B cell (primary cell): ENCODE measurements around the gene EVA1A. TPM values are rescaled to one million over a fixed set of nuclear protein-coding genes. Genes with fewer than 3 reads are reported as not detected.

ENCODE experiments used
- ATAC-seq: fragments of 200-7000 bp; cut with Tn5 transposase; one replicate; pipeline ENCODE4 v1.10.0; 2021; ENCODE audit warnings: low read depth, mild to moderate bottlenecking, moderate number of reproducible peaks, moderate library complexity
- CTCF ChIA-PET: fragments of 350-600 bp; sonication (Branson Sonifier 250); formaldehyde crosslinking; loops from one replicate; lab custom pipeline; 2021; ENCODE audit warnings: antibody characterized with exemption, inconsistent platforms; lab: Charles Lee
- POLR2A ChIA-PET: fragments of 350-600 bp; sonication (Branson Sonifier 250); formaldehyde crosslinking; loops from one replicate; lab custom pipeline; 2021; ENCODE audit warnings: antibody characterized with exemption; lab: Charles Lee
- DNase-seq: peaks from one replicate; pipeline ENCODE4 v3.0.0; 2013
- H2AFZ ChIP-seq: 2 replicates; pipeline ENCODE4 v1.6.1; 2012; ENCODE audit warnings: mild to moderate bottlenecking, low read depth, low read length; ENCODE audit not compliant: insufficient read depth, poor library complexity, severe bottlenecking
- H3K27ac ChIP-seq, 2 donors: 1 replicate in 1 of 2; 2 replicates in 1 of 2; pipeline ENCODE4 v1.5.1; 2012 to 2013; ENCODE audit warnings: low read length in 2 of 2, mild to moderate bottlenecking in 2 of 2, moderate library complexity in 1 of 2
- H3K27me3 ChIP-seq, 4 experiments: fragments of 200-600 bp in 1 of 4; sonication (generic) in 1 of 4; replicated peaks in 1 of 4; 1 replicate in 2 of 4; 2 replicates in 2 of 4; pipeline versions ENCODE4 v1.6.1 to v1.7.0; 2013 to 2016; ENCODE audit warnings: low read length in 3 of 4, mild to moderate bottlenecking in 2 of 4, mixed read lengths in 1 of 4, moderate library complexity in 1 of 4; ENCODE audit not compliant: insufficient read depth in 4 of 4, control insufficient read depth in 3 of 4; ENCODE audit errors: control extremely low read depth in 1 of 4
- H3K36me3 ChIP-seq, 2 experiments: replicated peaks in 1 of 2; 1 replicate in 1 of 2; 2 replicates in 1 of 2; pipeline versions ENCODE4 v1.6.1 to v1.7.1; 2013; ENCODE audit warnings: low read length in 1 of 2; ENCODE audit not compliant: insufficient read depth in 2 of 2, control insufficient read depth in 1 of 2; ENCODE audit errors: control extremely low read depth in 1 of 2, extremely low read depth in 1 of 2
- H3K4me1 ChIP-seq, 2 donors: fragments of 200-600 bp in 1 of 2; sonication (generic) in 1 of 2; 1 replicate in 1 of 2; 2 replicates in 1 of 2; pipeline versions ENCODE4 v1.5.1 to v1.6.1; 2013 to 2017; ENCODE audit warnings: low read length in 2 of 2; ENCODE audit not compliant: control insufficient read depth in 2 of 2, insufficient read depth in 2 of 2
- H3K4me2 ChIP-seq: replicated peaks from 2 replicates; pipeline ENCODE3; 2012; ENCODE audit warnings: mild to moderate bottlenecking, low read depth, low read length; ENCODE audit not compliant: poor library complexity, severe bottlenecking
- H3K4me3 ChIP-seq, 5 experiments: fragments of 200-600 bp in 1 of 5; sonication (generic) in 1 of 5; 1 replicate in 3 of 5; 2 replicates in 2 of 5; pipeline versions ENCODE4 v1.5.1 to v1.7.0; 2011 to 2016; ENCODE audit warnings: low read length in 4 of 5, mild to moderate bottlenecking in 4 of 5, low read depth in 2 of 5, control low read depth in 1 of 5, moderate library complexity in 1 of 5; ENCODE audit not compliant: insufficient read depth in 1 of 5; ENCODE audit errors: control extremely low read depth in 1 of 5, extremely low read depth in 1 of 5
- H3K79me2 ChIP-seq: fragments of 200-600 bp; sonication (generic); one replicate; pipeline ENCODE4 v1.6.0; 2016; ENCODE audit warnings: low read length; ENCODE audit not compliant: control insufficient read depth, insufficient read depth
- H3K9ac ChIP-seq: fragments of 200-600 bp; sonication (generic); 2 replicates; pipeline ENCODE4 v1.6.1; 2017; ENCODE audit warnings: mild to moderate bottlenecking, low read length, moderate library complexity
- H3K9me3 ChIP-seq, 3 donors: one replicate each; pipeline versions ENCODE4 v1.6.1 to v1.7.1; 2013; ENCODE audit warnings: low read length in 2 of 3; ENCODE audit not compliant: control insufficient read depth in 2 of 3, insufficient read depth in 1 of 3; ENCODE audit errors: control extremely low read depth in 1 of 3
- H4K20me1 ChIP-seq: 2 replicates; pipeline ENCODE4 v1.6.0; 2012; ENCODE audit warnings: mild to moderate bottlenecking, low read length; ENCODE audit not compliant: insufficient read depth, control insufficient read depth, poor library complexity, severe bottlenecking
- H3K27ac Mint-ChIP-seq: one replicate; pipeline ENCODE4 v1.8.0; 2021; ENCODE audit warnings: mixed read lengths
- H3K27me3 Mint-ChIP-seq: one replicate; pipeline ENCODE4 v1.8.0; 2021; ENCODE audit warnings: mixed read lengths
- H3K4me1 Mint-ChIP-seq: one replicate; pipeline ENCODE4 v1.8.0; 2021; ENCODE audit warnings: mixed read lengths
- H3K4me3 Mint-ChIP-seq: one replicate; pipeline ENCODE4 v1.8.0; 2021; ENCODE audit warnings: mixed read lengths
- H3K9me3 Mint-ChIP-seq: one replicate; pipeline ENCODE4 v1.8.0; 2022; ENCODE audit warnings: mixed read lengths; ENCODE audit not compliant: insufficient read depth
- EZH2 ChIP-seq: IDR thresholded peaks from 2 replicates; pipeline ENCODE4 v1.6.1; 2012; ENCODE audit warnings: borderline replicate concordance, low read depth, mild to moderate bottlenecking, moderate library complexity, low read length; ENCODE audit not compliant: insufficient read depth, poor library complexity, severe bottlenecking
- WGBS: methylation state at CpG from one replicate; pipeline ENCODE4 v1.1.5; 2013; ENCODE audit warnings: missing lambda C conversion rate; ENCODE audit not compliant: insufficient coverage; 5-methylcytosine and 5-hydroxymethylcytosine counted together
- intact Hi-C: fragments of 100-400 bp; cut with micrococcal nuclease; formaldehyde crosslinking; loops from one replicate; pipeline ENCODE4 v1.10.0; 2022
- polyA plus RNA-seq: library from polyadenylated mRNA; depleted of rRNA; stranded (reverse); fragments of >200 nt; gene quantifications from 2 replicates; pipeline ENCODE4 v1.2.3, GENCODE V29; 2012
- total RNA-seq, 2 donors: library from RNA; stranded (reverse); fragments of 120-200 nt in 1 of 2; gene quantifications; 1 replicate in 1 of 2; 2 replicates in 1 of 2; pipeline versions ENCODE4 v1.2.3 to v1.2.4, GENCODE V29; 2013 to 2022
- TF ChIP-seq, protein P1 (sequence below): fragments of 200-600 bp; IDR thresholded peaks from one replicate; pipeline ENCODE4 v1.8.0; 2022; ENCODE audit warnings: antibody characterized with exemption, mild to moderate bottlenecking

Gene EVA1A
- total and polyA plus RNA-seq, 2 donors (not counting 1 experiment from before 2014, with no cell fraction given): not detected

- Mint-ChIP-seq H3K4me3 (no peak overlapping the region), H3K27me3 (peaks cover 34% of the 10 kb centered on the region), H3K27ac (no peak overlapping the region), H3K4me1 (no peaks in the 10 kb centered on the region), H3K9me3 (no peaks in the 10 kb centered on the region)
- CTCF ChIA-PET: no interaction called here
- Histone ChIP-seq H3K4me1 (no peaks in the 10 kb centered on the region), H3K4me2 (no peak overlapping the region), H3K79me2 (no peaks in the 10 kb centered on the region), H2AFZ (no peak overlapping the region), H3K36me3 (no peaks in the 10 kb centered on the region), H3K4me3 (no peak overlapping the region), H3K9ac (no peak overlapping the region), H3K9me3 (no peaks in the 10 kb centered on the region), H4K20me1 (no peaks in the 10 kb centered on the region), H3K27me3 (peaks cover 0 to 12% (median 0%) of the 10 kb centered on the region in 4 experiments), H3K27ac (no peak overlapping the region)
- ATAC-seq (no peak), DNase-seq (no peak)
- intact Hi-C loops: no loop called here
- 80% methylated on average over 1 of the region's 3 CpGs for WGBS
- POLR2A ChIA-PET: no interaction called here
- TF ChIP-seq, protein P1, sequence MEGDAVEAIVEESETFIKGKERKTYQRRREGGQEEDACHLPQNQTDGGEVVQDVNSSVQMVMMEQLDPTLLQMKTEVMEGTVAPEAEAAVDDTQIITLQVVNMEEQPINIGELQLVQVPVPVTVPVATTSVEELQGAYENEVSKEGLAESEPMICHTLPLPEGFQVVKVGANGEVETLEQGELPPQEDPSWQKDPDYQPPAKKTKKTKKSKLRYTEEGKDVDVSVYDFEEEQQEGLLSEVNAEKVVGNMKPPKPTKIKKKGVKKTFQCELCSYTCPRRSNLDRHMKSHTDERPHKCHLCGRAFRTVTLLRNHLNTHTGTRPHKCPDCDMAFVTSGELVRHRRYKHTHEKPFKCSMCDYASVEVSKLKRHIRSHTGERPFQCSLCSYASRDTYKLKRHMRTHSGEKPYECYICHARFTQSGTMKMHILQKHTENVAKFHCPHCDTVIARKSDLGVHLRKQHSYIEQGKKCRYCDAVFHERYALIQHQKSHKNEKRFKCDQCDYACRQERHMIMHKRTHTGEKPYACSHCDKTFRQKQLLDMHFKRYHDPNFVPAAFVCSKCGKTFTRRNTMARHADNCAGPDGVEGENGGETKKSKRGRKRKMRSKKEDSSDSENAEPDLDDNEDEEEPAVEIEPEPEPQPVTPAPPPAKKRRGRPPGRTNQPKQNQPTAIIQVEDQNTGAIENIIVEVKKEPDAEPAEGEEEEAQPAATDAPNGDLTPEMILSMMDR: no peak
- TF ChIP-seq EZH2: no peak
Observed at GRCh38 chr2:75545387-75545786, 15.4 kb downstream of the EVA1A start.

DNA sequence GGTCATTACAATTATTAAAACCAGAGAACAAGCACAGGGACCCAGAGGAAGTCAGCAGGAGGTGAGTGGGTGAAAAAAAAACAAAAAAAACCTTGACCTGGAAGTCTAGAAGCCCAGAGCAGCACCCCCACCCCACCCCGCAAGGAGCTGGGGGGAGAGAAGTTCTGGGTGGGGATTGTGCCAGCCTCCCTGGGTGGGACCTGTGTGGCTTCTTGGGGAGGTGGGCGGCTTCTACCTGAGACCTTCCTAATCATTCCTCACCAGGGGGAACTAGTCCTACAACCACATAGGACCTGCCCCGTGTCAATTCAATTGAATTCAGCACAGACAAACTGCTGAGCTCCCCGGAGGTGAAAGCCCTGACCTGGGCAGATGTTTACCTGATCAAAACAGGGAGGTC is 17.3 kb downstream of the EVA1A start:
- H4K20me1 ChIP-seq: no peaks in the 10 kb centered on the region
- TF ChIP-seq EZH2: no peak
- TF ChIP-seq, protein P1: no peak
- H3K79me2 ChIP-seq: no peaks in the 10 kb centered on the region
- ChIA-PET POLR2A (no interaction called here), CTCF (no interaction called here)
- peaks cover 0 to 5% (median 0%) of the 10 kb centered on the region in 4 experiments for H3K27me3 ChIP-seq
- no peak overlapping the region for H3K4me3 Mint-ChIP-seq
- H3K9me3 ChIP-seq: no peaks in the 10 kb centered on the region
- DNase-seq (no peak), ATAC-seq (no peak)
- no peak overlapping the region for H2AFZ ChIP-seq
- H3K27me3 Mint-ChIP-seq: peaks cover 31% of the 10 kb centered on the region
- no peaks in the 10 kb centered on the region for H3K9me3 Mint-ChIP-seq
- H3K4me1 Mint-ChIP-seq: no peaks in the 10 kb centered on the region
- no peak overlapping the region for H3K4me2 ChIP-seq
- H3K27ac Mint-ChIP-seq: no peak overlapping the region
- H3K27ac ChIP-seq: no peak overlapping the region
- no peak overlapping the region for H3K4me3 ChIP-seq
- no peaks in the 10 kb centered on the region for H3K4me1 ChIP-seq
- H3K36me3 ChIP-seq: no peaks in the 10 kb centered on the region
- WGBS: 89% methylated on average over 3 of the region's 4 CpGs
- intact Hi-C loops: no loop called here
- no peak overlapping the region for H3K9ac ChIP-seq
